Mesendoderm (in vitro differentiated cells): Measurements from ENCODE around the gene NBEAL2.
A peak's percentile ranks its signal among the peaks of the same experiment; 100 is the strongest.

Source experiments
- DNase-seq: peaks from one replicate; pipeline ENCODE4 v3.0.0; 2013
- H2AK5ac ChIP-seq: 2 replicates; pipeline ENCODE4 v1.6.1; 2013; ENCODE audit warnings: low read length, inconsistent platforms
- H2BK120ac ChIP-seq: 2 replicates; pipeline ENCODE4 v1.6.1; 2013; ENCODE audit warnings: low read depth, mild to moderate bottlenecking, low read length, moderate library complexity, mixed read lengths
- H2BK15ac ChIP-seq: replicated peaks from 2 replicates; pipeline ENCODE4 v1.6.1; 2013; ENCODE audit warnings: low read depth, mild to moderate bottlenecking, moderate library complexity
- H2BK5ac ChIP-seq: 2 replicates; pipeline ENCODE4 v1.6.1; 2013; ENCODE audit warnings: low read length, inconsistent platforms
- H3K18ac ChIP-seq: 2 replicates; pipeline ENCODE4 v1.6.1; 2013; ENCODE audit warnings: mild to moderate bottlenecking, low read length, mixed read lengths
- H3K23ac ChIP-seq: one replicate; pipeline ENCODE4 v1.6.1; 2013; ENCODE audit warnings: low read length
- H3K27ac ChIP-seq: 2 replicates; pipeline ENCODE4 v1.5.1; 2013; ENCODE audit warnings: low read depth, mild to moderate bottlenecking, inconsistent platforms, low read length, moderate library complexity
- H3K27me3 ChIP-seq: 2 replicates; pipeline ENCODE4 v1.6.1; 2013; ENCODE audit warnings: low read length, control low read depth, mild to moderate bottlenecking, inconsistent platforms; ENCODE audit not compliant: insufficient read depth, poor library complexity
- H3K36me3 ChIP-seq: 2 replicates; pipeline ENCODE4 v1.6.1; 2013; ENCODE audit warnings: low read length, inconsistent platforms; ENCODE audit not compliant: control insufficient read depth, insufficient read depth
- H3K4ac ChIP-seq: one replicate; pipeline ENCODE4 v1.6.1; 2013; ENCODE audit warnings: low read depth, mild to moderate bottlenecking, low read length, moderate library complexity
- H3K4me1 ChIP-seq: 2 replicates; pipeline ENCODE4 v1.6.1; 2013; ENCODE audit warnings: low read depth, low read length, inconsistent platforms; ENCODE audit not compliant: control insufficient read depth
- H3K4me2 ChIP-seq: 2 replicates; pipeline ENCODE4 v1.6.1; 2013; ENCODE audit warnings: low read length
- H3K4me3 ChIP-seq: 2 replicates; pipeline ENCODE4 v1.5.1; 2013; ENCODE audit warnings: mild to moderate bottlenecking, low read length
- H3K56ac ChIP-seq: one replicate; pipeline ENCODE4 v1.6.1; 2013; ENCODE audit warnings: low read length
- H3K79me1 ChIP-seq: 2 replicates; pipeline ENCODE4 v1.6.1; 2013; ENCODE audit warnings: low read length, inconsistent platforms
- H3K79me2 ChIP-seq: 2 replicates; pipeline ENCODE4 v1.6.1; 2013; ENCODE audit warnings: mild to moderate bottlenecking, low read length; ENCODE audit not compliant: control insufficient read depth, insufficient read depth
- H3K9ac ChIP-seq: 2 replicates; pipeline ENCODE4 v1.6.1; 2013; ENCODE audit warnings: low read length, inconsistent platforms
- H4K5ac ChIP-seq: one replicate; pipeline ENCODE4 v1.6.1; 2013; ENCODE audit warnings: low read length
- H4K8ac ChIP-seq: one replicate; pipeline ENCODE4 v1.6.1; 2013; ENCODE audit warnings: low read depth, mild to moderate bottlenecking, control low read depth, low read length, moderate library complexity
- WGBS: extraction: QIAGEN DNeasy Blood & Tissue Kit; methylation state at CpG from one replicate; pipeline ENCODE4 v1.1.7; 2013; ENCODE audit warnings: low lambda C conversion rate, missing lambda C conversion rate; ENCODE audit not compliant: insufficient coverage; ENCODE audit errors: extremely low coverage; 5-methylcytosine and 5-hydroxymethylcytosine counted together

NBEAL2 gene

GRCh38 chr3:46995901-46996562 lies 16.6 kb downstream of the NBEAL2 start:
- no CpG with 5 or more reads among the region's 22 CpGs for WGBS
- Histone ChIP-seq H3K9ac (no peak overlapping the region), H3K79me1 (no peaks in the 10 kb centered on the region), H3K18ac (no peak overlapping the region), H2BK5ac (no peak overlapping the region), H2BK15ac (no peak overlapping the region), H3K79me2 (no peaks in the 10 kb centered on the region), H4K5ac (no peak overlapping the region), H3K23ac (no peak overlapping the region), H2BK120ac (no peak overlapping the region), H3K4me3 (no peak overlapping the region), H3K4me1 (no peaks in the 10 kb centered on the region), H3K27ac (no peak overlapping the region), H3K36me3 (no peaks in the 10 kb centered on the region), H3K56ac (no peak overlapping the region), H2AK5ac (no peak overlapping the region), H4K8ac (no peak overlapping the region), H3K27me3 (no peaks in the 10 kb centered on the region), H3K4ac (no peak overlapping the region), H3K4me2 (no peak overlapping the region)
- DNase-seq, result no peak

- Histone ChIP-seq H3K27me3 (no peaks in the 10 kb centered on the region), H4K8ac (no peak overlapping the region), H2BK120ac (no peak overlapping the region), H3K23ac (no peak overlapping the region), H3K9ac (no peak overlapping the region), H2BK15ac (no peak overlapping the region), H4K5ac (no peak overlapping the region), H3K18ac (no peak overlapping the region), H3K27ac (no peak overlapping the region), H3K4me2 (no peak overlapping the region), H3K79me2 (no peaks in the 10 kb centered on the region), H3K56ac (no peak overlapping the region), H2AK5ac (no peak overlapping the region), H3K4ac (no peak overlapping the region), H3K79me1 (no peaks in the 10 kb centered on the region), H3K36me3 (no peaks in the 10 kb centered on the region), H3K4me3 (no peak overlapping the region), H3K4me1 (no peaks in the 10 kb centered on the region), H2BK5ac (no peak overlapping the region)
- no CpG with 5 or more reads among the region's 12 CpGs for WGBS
- DNase-seq, result no peak
These were observed 17.4 kb downstream of the NBEAL2 start for GRCh38 chr3:46996689-46997452.

- Histone ChIP-seq H3K4me1 (no peaks in the 10 kb centered on the region), H4K5ac (no peak overlapping the region), H2BK5ac (no peak overlapping the region), H3K4me3 (no peak overlapping the region), H2BK15ac (no peak overlapping the region), H3K36me3 (no peaks in the 10 kb centered on the region), H2AK5ac (no peak overlapping the region), H3K18ac (no peak overlapping the region), H3K4ac (no peak overlapping the region), H3K79me1 (no peaks in the 10 kb centered on the region), H3K27me3 (no peaks in the 10 kb centered on the region), H3K27ac (no peak overlapping the region), H3K56ac (no peak overlapping the region), H2BK120ac (no peak overlapping the region), H3K79me2 (no peaks in the 10 kb centered on the region), H4K8ac (no peak overlapping the region), H3K9ac (no peak overlapping the region), H3K23ac (no peak overlapping the region), H3K4me2 (no peak overlapping the region)
- no peak for DNase-seq
- WGBS, result no CpG with 5 or more reads among the region's 13 CpGs
These were observed 18.1 kb downstream of the NBEAL2 start for GRCh38 chr3:46997453-46998091.

- Histone ChIP-seq H3K4me3 (no peak overlapping the region), H2BK120ac (no peak overlapping the region), H3K79me2 (no peaks in the 10 kb centered on the region), H2AK5ac (no peak overlapping the region), H3K23ac (no peak overlapping the region), H3K79me1 (no peaks in the 10 kb centered on the region), H3K36me3 (no peaks in the 10 kb centered on the region), H3K9ac (no peak overlapping the region), H3K27ac (no peak overlapping the region), H4K5ac (no peak overlapping the region), H4K8ac (no peak overlapping the region), H3K4ac (no peak overlapping the region), H3K27me3 (no peaks in the 10 kb centered on the region), H3K4me2 (no peak overlapping the region), H3K4me1 (no peaks in the 10 kb centered on the region), H2BK5ac (no peak overlapping the region), H2BK15ac (no peak overlapping the region), H3K56ac (peak overlapping the region; percentile 49), H3K18ac (no peak overlapping the region)
- peak; percentile 89 for DNase-seq
- no CpG with 5 or more reads among the region's 27 CpGs for WGBS
These were observed 18.8 kb downstream of the NBEAL2 start for GRCh38 chr3:46998121-46998851.

GRCh38 chr3:46998852-46999515 lies 19.5 kb downstream of the NBEAL2 start:
- Histone ChIP-seq H3K4me2 (no peak overlapping the region), H3K23ac (no peak overlapping the region), H3K4me1 (no peaks in the 10 kb centered on the region), H3K36me3 (no peaks in the 10 kb centered on the region), H2BK120ac (no peak overlapping the region), H3K18ac (no peak overlapping the region), H3K9ac (no peak overlapping the region), H4K8ac (no peak overlapping the region), H3K79me2 (no peaks in the 10 kb centered on the region), H2BK5ac (no peak overlapping the region), H3K4ac (no peak overlapping the region), H2AK5ac (no peak overlapping the region), H3K4me3 (no peak overlapping the region), H2BK15ac (no peak overlapping the region), H3K27me3 (no peaks in the 10 kb centered on the region), H3K79me1 (no peaks in the 10 kb centered on the region), H3K27ac (no peak overlapping the region), H4K5ac (no peak overlapping the region), H3K56ac (peak overlapping the region; percentile 49)
- no CpG with 5 or more reads among the region's 22 CpGs for WGBS
- DNase-seq, result no peak
